Endothelial cell of umbilical vein (primary cell): ENCODE results near the gene CPB1. TPM values are rescaled to one million over a fixed set of nuclear protein-coding genes. Genes with fewer than 3 reads are reported as not detected.

Experiments used
- BruUV-seq: library from RNA; stranded (reverse); fragments of 400-500 nt; replicated peaks from 2 replicates; lab custom pipeline; 2021; lab: Mats Ljungman, UMichigan
- CTCF ChIA-PET: fragments of 300-600, 350-600 bp; sonication (Branson Sonifier 250); formaldehyde crosslinking; loops from one replicate; lab custom pipeline; 2021; ENCODE audit warnings: antibody characterized with exemption, inconsistent platforms; lab: Charles Lee
- POLR2A ChIA-PET: fragments of 300-600, 350-600 bp; sonication (Branson Sonifier 250); formaldehyde crosslinking; loops from one replicate; lab custom pipeline; 2021; ENCODE audit warnings: antibody characterized with exemption, inconsistent platforms; lab: Charles Lee
- DNase-seq: peaks from one replicate; pipeline ENCODE4 v3.0.0-alpha.2; 2011; ENCODE audit warnings: low read depth, low spot score
- FAIRE-seq: peaks from 2 replicates; lab custom pipeline; 2011; peaks lifted over from hg19 to GRCh38; lab: Jason Lieb, UNC
- H2AFZ ChIP-seq: 2 replicates; pipeline ENCODE4 v1.6.0; 2012; ENCODE audit warnings: low read depth, low read length, control low read depth, inconsistent platforms
- H3K27ac ChIP-seq: 2 replicates; pipeline ENCODE4 v1.5.1; 2011; ENCODE audit warnings: low read depth, mild to moderate bottlenecking, control low read depth, low read length, moderate library complexity; ENCODE audit not compliant: insufficient read depth
- H3K27me3 ChIP-seq, 2 experiments: 2 replicates each; pipeline versions ENCODE4 v1.6.0 to v1.6.1; 2011; ENCODE audit warnings: low read length in 2 of 2, mixed read lengths in 1 of 2; ENCODE audit not compliant: control insufficient read depth in 2 of 2, insufficient read depth in 2 of 2
- H3K36me3 ChIP-seq, 2 experiments: 2 replicates in 1 of 2; 3 replicates in 1 of 2; pipeline ENCODE4 v1.5.1; 2011; ENCODE audit warnings: low read length in 2 of 2, mild to moderate bottlenecking in 1 of 2, moderate library complexity in 1 of 2; ENCODE audit not compliant: control insufficient read depth in 2 of 2, insufficient read depth in 2 of 2; ENCODE audit errors: extremely low read depth in 1 of 2
- H3K4me1 ChIP-seq: 3 replicates; pipeline ENCODE4 v1.5.1; 2011; ENCODE audit warnings: mild to moderate bottlenecking, low read length; ENCODE audit not compliant: control insufficient read depth, insufficient read depth; ENCODE audit errors: extremely low read depth
- H3K4me2 ChIP-seq: 2 replicates; pipeline ENCODE4 v1.6.1; 2011; ENCODE audit warnings: low read length, control low read depth, mixed read lengths; ENCODE audit not compliant: insufficient read depth
- H3K4me3 ChIP-seq, 3 experiments: fragments of 200-600 bp in 1 of 3; sonication (generic), shearing (Covaris generic) in 1 of 3; replicated peaks in 1 of 3; 2 replicates each; pipeline ENCODE4 v1.5.1; 2011 to 2016; ENCODE audit warnings: control low read depth in 3 of 3, low read length in 3 of 3, mild to moderate bottlenecking in 2 of 3, inconsistent platforms in 1 of 3, low read depth in 1 of 3, moderate library complexity in 1 of 3; ENCODE audit not compliant: insufficient read depth in 1 of 3
- H3K79me2 ChIP-seq: 2 replicates; pipeline ENCODE4 v1.6.0; 2012; ENCODE audit warnings: low read length, inconsistent platforms; ENCODE audit not compliant: control insufficient read depth, insufficient read depth
- H3K9ac ChIP-seq: replicated peaks from 2 replicates; pipeline ENCODE3; 2011; ENCODE audit warnings: low read length, control low read depth; ENCODE audit not compliant: insufficient read depth; ENCODE audit errors: extremely low read depth
- H3K9me1 ChIP-seq: replicated peaks from 3 replicates; pipeline ENCODE4 v1.6.0; 2011; ENCODE audit warnings: mild to moderate bottlenecking, low read length; ENCODE audit not compliant: control insufficient read depth, insufficient read depth; ENCODE audit errors: extremely low read depth
- H3K9me3 ChIP-seq: replicated peaks from 2 replicates; pipeline ENCODE4 v1.5.1; 2012; ENCODE audit warnings: low read length, inconsistent platforms; ENCODE audit not compliant: control insufficient read depth, insufficient read depth
- H4K20me1 ChIP-seq: replicated peaks from 2 replicates; pipeline ENCODE3; 2011; ENCODE audit warnings: mild to moderate bottlenecking, low read length; ENCODE audit not compliant: control insufficient read depth, insufficient read depth; ENCODE audit errors: extremely low read depth
- FOS ChIP-seq: IDR thresholded peaks from 2 replicates; pipeline ENCODE4 v1.6.1; 2011; ENCODE audit warnings: mild to moderate bottlenecking, low read length, moderate library complexity, borderline replicate concordance; ENCODE audit not compliant: insufficient read depth
- GATA2 ChIP-seq: IDR thresholded peaks from 2 replicates; pipeline ENCODE4 v1.7.0; 2011; ENCODE audit warnings: low read depth, mild to moderate bottlenecking, moderate library complexity, mixed read lengths, low read length; ENCODE audit not compliant: insufficient read length, insufficient read depth
- MAX ChIP-seq: IDR thresholded peaks from 2 replicates; pipeline ENCODE4 v1.6.1; 2011; ENCODE audit not compliant: insufficient read depth, insufficient read length
- POLR2A ChIP-seq: IDR thresholded peaks from 2 replicates; pipeline ENCODE4 v1.6.1; 2012; ENCODE audit warnings: low read depth, mild to moderate bottlenecking, control low read depth, low read length
- POLR2AphosphoS5 ChIP-seq: IDR thresholded peaks from 2 replicates; pipeline ENCODE4 v1.6.1; 2012; ENCODE audit warnings: low read depth, mild to moderate bottlenecking, control low read depth, low read length, moderate library complexity; ENCODE audit not compliant: insufficient read depth
- dilution Hi-C: fragments of 300-500 bp; cut with MboI; formaldehyde crosslinking; loops from one replicate; pipeline ENCODE4 v1.15.0; 2019; ENCODE audit warnings: low sequenced_read_pairs; ENCODE audit not compliant: extremely low pct_ligation_motif_present
- intact Hi-C: fragments of 100-400 bp; cut with micrococcal nuclease; formaldehyde crosslinking; loops from one replicate; pipeline ENCODE4 v1.10.0; 2022
- polyA plus RNA-seq, 4 experiments: library from polyadenylated mRNA; depleted of rRNA in 3 of 4; stranded (reverse) in 3 of 4; unstranded in 1 of 4; fragments of >200 nt; gene quantifications; 2 replicates each; pipeline versions ENCODE4 v1.2.1 to v1.2.3, GENCODE V29; 2011 to 2012; ENCODE audit warnings: missing spikeins in 1 of 4
- total RNA-seq: library from RNA; stranded (reverse); gene quantifications from 2 replicates; pipeline ENCODE4 v1.2.3, GENCODE V29; 2021
- TF ChIP-seq, protein P1 (sequence below), 2 donors: IDR thresholded peaks; 1 replicate in 1 of 2; 2 replicates in 1 of 2; pipeline ENCODE4 v1.5.1; 2011; ENCODE audit warnings: low read length in 2 of 2, mild to moderate bottlenecking in 2 of 2, moderate library complexity in 2 of 2, control low read depth in 1 of 2, inconsistent platforms in 1 of 2, low read depth in 1 of 2; ENCODE audit not compliant: insufficient read depth in 1 of 2; ENCODE audit errors: extremely low read depth in 1 of 2

CPB1 gene
- total and polyA plus RNA-seq, 2 donors (not counting 3 experiments of a cell fraction or from before 2014, with no cell fraction given), result not detected

- no TSS peak for BruUV-seq
- no peak overlapping the region for H3K27ac ChIP-seq
- no peaks in the 10 kb centered on the region for H3K79me2 ChIP-seq
- TF ChIP-seq, protein P1, sequence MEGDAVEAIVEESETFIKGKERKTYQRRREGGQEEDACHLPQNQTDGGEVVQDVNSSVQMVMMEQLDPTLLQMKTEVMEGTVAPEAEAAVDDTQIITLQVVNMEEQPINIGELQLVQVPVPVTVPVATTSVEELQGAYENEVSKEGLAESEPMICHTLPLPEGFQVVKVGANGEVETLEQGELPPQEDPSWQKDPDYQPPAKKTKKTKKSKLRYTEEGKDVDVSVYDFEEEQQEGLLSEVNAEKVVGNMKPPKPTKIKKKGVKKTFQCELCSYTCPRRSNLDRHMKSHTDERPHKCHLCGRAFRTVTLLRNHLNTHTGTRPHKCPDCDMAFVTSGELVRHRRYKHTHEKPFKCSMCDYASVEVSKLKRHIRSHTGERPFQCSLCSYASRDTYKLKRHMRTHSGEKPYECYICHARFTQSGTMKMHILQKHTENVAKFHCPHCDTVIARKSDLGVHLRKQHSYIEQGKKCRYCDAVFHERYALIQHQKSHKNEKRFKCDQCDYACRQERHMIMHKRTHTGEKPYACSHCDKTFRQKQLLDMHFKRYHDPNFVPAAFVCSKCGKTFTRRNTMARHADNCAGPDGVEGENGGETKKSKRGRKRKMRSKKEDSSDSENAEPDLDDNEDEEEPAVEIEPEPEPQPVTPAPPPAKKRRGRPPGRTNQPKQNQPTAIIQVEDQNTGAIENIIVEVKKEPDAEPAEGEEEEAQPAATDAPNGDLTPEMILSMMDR (IDR thresholded peaks at IDR 0.05; ENCODE audit: extremely low read depth in 1 of 2, insufficient read depth in 1 of 2, low read depth in 1 of 2, low read length in 2 of 2), result no peak
- TF ChIP-seq FOS (no peak), MAX (no peak), POLR2AphosphoS5 (no peak), POLR2A (no peak), GATA2 (no peak)
- ChIA-PET CTCF (no interaction called here), POLR2A (no interaction called here)
- peaks cover 2 to 25% of the 10 kb centered on the region in 2 experiments for H3K27me3 ChIP-seq
- no peaks in the 10 kb centered on the region for H3K4me1 ChIP-seq
- no peaks in the 10 kb centered on the region for H3K36me3 ChIP-seq
- no peak overlapping the region for H3K9ac ChIP-seq
- H3K9me3 ChIP-seq, result no peaks in the 10 kb centered on the region
- no peak overlapping the region for H3K4me2 ChIP-seq
- intact Hi-C loops (no loop called here), dilution Hi-C loops (no loop called here)
- no peak overlapping the region for H3K4me3 ChIP-seq
- no peaks in the 10 kb centered on the region for H4K20me1 ChIP-seq
- DNase-seq (no peak), FAIRE-seq (no peak)
- H2AFZ ChIP-seq, result no peak overlapping the region
- no peaks in the 10 kb centered on the region for H3K9me1 ChIP-seq
Measured at GRCh38 chr3:148856384-148856783, 28.8 kb downstream of the CPB1 start.
